HG02938 (cell line): ENCODE results near the gene RAB11FIP4.
"Not testable (repeated sequence)": the region's sequence is repeated elsewhere in the genome, so short reads cannot be mapped to it uniquely, and the experiment has no call there.

ENCODE experiments used
- ATAC-seq: cut with Tn5 transposase; IDR thresholded peaks from one replicate; pipeline ENCODE4 v1.9.1; 2021; ENCODE audit warnings: mild to moderate bottlenecking, moderate library complexity; ENCODE audit not compliant: unreplicated experiment

Gene RAB11FIP4

GRCh38 chr17:31428512-31428911 lies 37.0 kb downstream of the RAB11FIP4 start:
- ATAC-seq: no peak

GRCh38 chr17:31431098-31431851 lies 39.8 kb downstream of the RAB11FIP4 start:
- no peak for ATAC-seq

- ATAC-seq: no peak
These were observed 40.6 kb downstream of the RAB11FIP4 start for GRCh38 chr17:31431852-31432658.

- no peak for ATAC-seq
These were observed 41.8 kb downstream of the RAB11FIP4 start for GRCh38 chr17:31433091-31433790.

- no peak for ATAC-seq
These were observed 42.6 kb downstream of the RAB11FIP4 start for GRCh38 chr17:31433811-31434726.

GRCh38 chr17:31434727-31435050 lies 43.2 kb downstream of the RAB11FIP4 start:
- no peak for ATAC-seq

- no peak for ATAC-seq
These were observed 44.1 kb downstream of the RAB11FIP4 start for GRCh38 chr17:31435581-31435980.

- no peak for ATAC-seq
These were observed 46.4 kb downstream of the RAB11FIP4 start for GRCh38 chr17:31437720-31438400.

- no peak for ATAC-seq
These were observed 48.2 kb downstream of the RAB11FIP4 start for GRCh38 chr17:31439716-31440115.

GRCh38 chr17:31442276-31442675 lies 50.8 kb downstream of the RAB11FIP4 start:
- no peak for ATAC-seq

- ATAC-seq: not testable (repeated sequence)
These were observed 51.4 kb downstream of the RAB11FIP4 start for GRCh38 chr17:31442856-31443255.

- no peak for ATAC-seq
These were observed 51.9 kb downstream of the RAB11FIP4 start for GRCh38 chr17:31443386-31443785.

GRCh38 chr17:31444026-31444425 lies 52.6 kb downstream of the RAB11FIP4 start:
- ATAC-seq: no peak

- no peak for ATAC-seq
These were observed 54.9 kb downstream of the RAB11FIP4 start for GRCh38 chr17:31446195-31446967.

GRCh38 chr17:31448467-31449077 lies 57.1 kb downstream of the RAB11FIP4 start:
- no peak for ATAC-seq

- no peak for ATAC-seq
These were observed 57.6 kb downstream of the RAB11FIP4 start for GRCh38 chr17:31449111-31449510.

- no peak for ATAC-seq
These were observed 58.3 kb downstream of the RAB11FIP4 start for GRCh38 chr17:31449746-31450145.

- no peak for ATAC-seq
These were observed 60.6 kb downstream of the RAB11FIP4 start for GRCh38 chr17:31452101-31452500.

GRCh38 chr17:31452561-31453110 lies 61.2 kb downstream of the RAB11FIP4 start:
- no peak for ATAC-seq
